ENCODE data around the gene TRAM1L1.

Gene TRAM1L1

GRCh38 chr4:117084866-117085701 is at the start of gene TRAM1L1:
TRAM1L1 (minus strand) TSS chr4:117085576; CDS start chr4:117085393, 183 bp downstream.
- peak; percentile 21 for DNase-seq

- no peak for DNase-seq
These were observed 49.0 kb upstream of the TRAM1L1 start for GRCh38 chr4:117134386-117134785.

DNA sequence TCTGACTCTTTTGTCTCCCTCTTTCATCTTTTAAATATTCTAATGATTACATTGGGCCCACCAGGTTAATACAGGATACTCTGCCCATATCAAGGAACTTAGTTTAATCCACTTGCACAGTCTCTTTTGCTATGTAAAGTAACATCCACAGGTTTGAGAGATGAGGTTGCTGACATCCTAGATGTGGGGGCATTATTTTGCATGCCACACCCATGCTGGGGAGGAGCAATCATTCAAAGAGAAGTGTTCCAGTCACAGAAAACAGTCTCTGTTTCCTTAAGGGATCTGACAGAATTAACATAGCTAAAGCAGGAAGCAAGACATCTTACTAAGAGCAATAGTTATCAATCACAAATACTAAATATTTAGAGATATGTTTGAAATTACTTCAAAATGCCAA is 11.5 kb upstream of the TRAM1L1 start:
- no peak for DNase-seq

GRCh38 chr4:117096462-117096861 is 11.1 kb upstream of the TRAM1L1 start:
- DNase-seq = no peak

DNA sequence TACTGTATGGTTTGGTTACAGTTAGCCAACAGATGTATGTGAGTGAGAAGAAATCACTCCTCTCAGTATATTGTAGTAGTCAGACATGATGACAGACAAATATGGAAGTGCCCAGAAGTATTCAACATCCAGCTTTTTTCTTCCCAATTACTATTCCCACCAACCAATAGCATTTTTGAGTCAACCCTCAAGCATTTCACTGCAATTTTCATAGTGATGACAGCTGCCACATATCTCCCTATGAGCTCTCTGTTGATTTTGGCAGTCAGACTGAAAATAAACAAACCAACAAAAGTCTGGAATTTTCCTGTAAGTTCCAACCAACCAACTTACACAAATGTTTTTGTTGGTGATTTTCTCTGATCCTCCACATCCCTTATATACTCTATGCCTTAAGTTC is 8.2 kb upstream of the TRAM1L1 start:
- DNase-seq = no peak

DNA sequence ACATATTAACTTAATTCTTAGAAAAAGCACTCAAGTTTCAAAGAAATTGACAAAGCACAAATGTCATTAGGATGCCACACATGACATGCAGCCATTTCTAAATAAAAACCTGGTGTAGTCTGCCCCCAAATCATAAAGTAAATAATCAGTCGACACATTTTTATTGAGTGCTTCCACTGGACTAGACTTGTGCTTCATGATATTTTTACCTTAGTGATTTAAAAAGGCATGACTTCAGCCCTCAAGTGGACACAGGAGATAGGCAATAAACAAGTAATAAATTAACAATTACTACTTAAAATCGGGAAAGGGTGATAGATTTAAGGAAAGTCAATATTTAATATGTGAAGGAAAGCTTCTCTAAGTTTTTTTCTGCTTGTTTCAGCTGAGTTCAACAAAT is 7.6 kb downstream of the TRAM1L1 start:
- no peak for DNase-seq

GRCh38 chr4:117068120-117068519 is 17.3 kb downstream of the TRAM1L1 start:
- DNase-seq = no peak

GRCh38 chr4:117063961-117064696 is 21.2 kb downstream of the TRAM1L1 start:
- DNase-seq = no peak

DNA sequence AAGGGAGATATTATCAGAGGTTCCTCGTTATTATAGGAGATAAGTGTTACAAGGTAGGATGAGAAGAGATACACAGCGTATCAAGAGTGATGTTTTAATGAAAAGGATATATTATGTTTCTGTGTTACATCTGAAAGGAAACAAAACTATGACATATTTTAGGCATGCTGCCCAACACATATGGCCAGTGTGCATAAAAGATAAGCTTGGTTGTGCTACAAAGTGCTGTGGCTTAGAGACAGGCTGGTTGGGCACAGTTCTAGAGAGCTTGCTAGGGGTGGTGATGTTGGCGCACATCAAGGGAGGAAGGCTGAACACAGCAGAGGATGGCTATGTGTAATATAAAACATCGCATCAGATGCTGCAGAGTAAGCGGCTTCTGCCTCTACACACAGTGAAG is 42.4 kb downstream of the TRAM1L1 start:
- no peak for DNase-seq
